GM18870 (cell line): ENCODE results near the gene MAPK8IP3.

Source experiments
- ATAC-seq: cut with Tn5 transposase; IDR thresholded peaks from one replicate; pipeline ENCODE4 v1.9.1; 2021; ENCODE audit warnings: moderate library complexity; ENCODE audit not compliant: unreplicated experiment

MAPK8IP3 gene

GRCh38 chr16:1705688-1706385 lies at the start of gene MAPK8IP3:
MAPK8IP3 (plus strand) TSS chr16:1706195; CDS start chr16:1706340, 145 bp downstream.
- ATAC-seq, result peak; percentile 59

- ATAC-seq, result no peak
Observed at GRCh38 chr16:1656808-1657617, 49.0 kb upstream of the MAPK8IP3 start.

GRCh38 chr16:1657841-1658240 lies 48.2 kb upstream of the MAPK8IP3 start:
- ATAC-seq, result no peak

GRCh38 chr16:1659031-1659430 lies 47.0 kb upstream of the MAPK8IP3 start:
- ATAC-seq, result no peak

- ATAC-seq, result no peak
Observed at GRCh38 chr16:1661826-1662225, 44.2 kb upstream of the MAPK8IP3 start.

- no peak for ATAC-seq
Observed at GRCh38 chr16:1662543-1662942, 43.5 kb upstream of the MAPK8IP3 start.

- no peak for ATAC-seq
Observed at GRCh38 chr16:1665829-1666228, 40.2 kb upstream of the MAPK8IP3 start.

- ATAC-seq, result no peak
Observed at GRCh38 chr16:1666316-1666715, 39.7 kb upstream of the MAPK8IP3 start.

- ATAC-seq, result no peak
Observed at GRCh38 chr16:1667271-1667670, 38.7 kb upstream of the MAPK8IP3 start.

- ATAC-seq, result no peak
Observed at GRCh38 chr16:1667916-1668315, 38.1 kb upstream of the MAPK8IP3 start.

- no peak for ATAC-seq
Observed at GRCh38 chr16:1668612-1669319, 37.2 kb upstream of the MAPK8IP3 start.

GRCh38 chr16:1669698-1670097 lies 36.3 kb upstream of the MAPK8IP3 start:
- no peak for ATAC-seq

GRCh38 chr16:1670371-1670770 lies 35.6 kb upstream of the MAPK8IP3 start:
- no peak for ATAC-seq

GRCh38 chr16:1670866-1671265 lies 35.1 kb upstream of the MAPK8IP3 start:
- no peak for ATAC-seq

GRCh38 chr16:1673424-1674151 lies 32.4 kb upstream of the MAPK8IP3 start:
- ATAC-seq, result no peak

GRCh38 chr16:1674306-1674705 lies 31.7 kb upstream of the MAPK8IP3 start:
- ATAC-seq, result no peak

- ATAC-seq, result no peak
Observed at GRCh38 chr16:1674751-1675664, 31.0 kb upstream of the MAPK8IP3 start.

GRCh38 chr16:1676661-1677060 lies 29.3 kb upstream of the MAPK8IP3 start:
- ATAC-seq, result no peak

- ATAC-seq, result no peak
Observed at GRCh38 chr16:1677339-1677738, 28.7 kb upstream of the MAPK8IP3 start.

- peak; percentile 79 for ATAC-seq
Observed at GRCh38 chr16:1677942-1678499, 28.0 kb upstream of the MAPK8IP3 start, which contains the start of gene JPT2. JPT2 (plus strand) TSS chr16:1678279; CDS start chr16:1678313, 34 bp downstream.
